HEK293 (cell line): Measurements from ENCODE around the gene AKR1B15.

Source experiments
- CTCF ChIA-PET: fragments of 350-600 bp; formaldehyde crosslinking; extraction: SDS; loops from one replicate; lab custom pipeline; 2021; ENCODE audit warnings: antibody characterized with exemption; lab: Yijun Ruan, JAX
- POLR2A ChIA-PET: fragments of 300-600 bp; formaldehyde crosslinking; extraction: SDS; loops from one replicate; lab custom pipeline; 2020; ENCODE audit warnings: antibody characterized with exemption, inconsistent platforms; lab: Yijun Ruan, JAX
- H3K27ac ChIP-seq: fragments of 200-500 bp; sonication (Bioruptor generic); 2 replicates; pipeline ENCODE4 v1.5.1; 2014; ENCODE audit warnings: low read depth, low read length, control low read depth, inconsistent platforms; ENCODE audit errors: extremely low read depth
- H3K36me3 ChIP-seq, 2 experiments: fragments of 200-500 bp in 1 of 2; sonication (Bioruptor generic) in 1 of 2; 1 replicate in 1 of 2; 2 replicates in 1 of 2; pipeline ENCODE4 v1.5.1; 2014 to 2017; ENCODE audit warnings: inconsistent platforms in 2 of 2, low read length in 2 of 2; ENCODE audit not compliant: control insufficient read depth in 2 of 2, insufficient read depth in 1 of 2
- H3K4me1 ChIP-seq: fragments of 200-500 bp; sonication (Bioruptor generic); 2 replicates; pipeline ENCODE4 v1.5.1; 2014; ENCODE audit warnings: mild to moderate bottlenecking, low read length, inconsistent platforms; ENCODE audit not compliant: control insufficient read depth, insufficient read depth
- H3K4me3 ChIP-seq: 2 replicates; pipeline ENCODE4 v1.5.1; 2011; ENCODE audit warnings: low read depth, mild to moderate bottlenecking, control low read depth, low read length, moderate library complexity
- H3K9me3 ChIP-seq: fragments of 200-500 bp; sonication (Bioruptor generic); 2 replicates; pipeline ENCODE4 v1.5.1; 2014; ENCODE audit warnings: low read depth, low read length, inconsistent platforms; ENCODE audit not compliant: control insufficient read depth, insufficient read depth
- MYNN ChIP-seq: fragments of 450-650 bp; formaldehyde crosslinking; IDR thresholded peaks from 2 replicates; pipeline ENCODE4 v1.5.1; 2016; ENCODE audit warnings: missing biosample characterization, missing genetic modification characterization, borderline replicate concordance
- MZF1 ChIP-seq: fragments of 450-650 bp; formaldehyde crosslinking; IDR thresholded peaks from 2 replicates; pipeline ENCODE4 v1.5.1; 2017; ENCODE audit warnings: missing biosample characterization, missing genetic modification characterization, borderline replicate concordance
- PRDM2 ChIP-seq: fragments of 450-650 bp; formaldehyde crosslinking; IDR thresholded peaks from 2 replicates; pipeline ENCODE4 v1.5.1; 2016; ENCODE audit warnings: missing biosample characterization, missing genetic modification characterization, borderline replicate concordance
- REST ChIP-seq: fragments of 450-650 bp; formaldehyde crosslinking; IDR thresholded peaks from 2 replicates; pipeline ENCODE4 v1.5.1; 2016; ENCODE audit warnings: missing biosample characterization, missing genetic modification characterization
- SALL2 ChIP-seq: fragments of 450-650 bp; formaldehyde crosslinking; IDR thresholded peaks from 2 replicates; pipeline ENCODE4 v1.5.0; 2017; ENCODE audit warnings: missing biosample characterization, mild to moderate bottlenecking, missing genetic modification characterization, borderline replicate concordance
- ZBTB7A ChIP-seq: fragments of 450-650 bp; formaldehyde crosslinking; IDR thresholded peaks from 2 replicates; pipeline ENCODE4 v1.5.1; 2016; ENCODE audit warnings: low read depth, missing biosample characterization, missing genetic modification characterization
- ZEB2 ChIP-seq: fragments of 450-650 bp; formaldehyde crosslinking; IDR thresholded peaks from 2 replicates; pipeline ENCODE4 v1.5.1; 2016; ENCODE audit warnings: missing biosample characterization, missing genetic modification characterization
- ZNF157 ChIP-seq: fragments of 450-650 bp; formaldehyde crosslinking; IDR thresholded peaks from 2 replicates; pipeline ENCODE4 v1.5.1; 2016; ENCODE audit warnings: missing biosample characterization, missing genetic modification characterization
- ZNF211 ChIP-seq: fragments of 450-650 bp; formaldehyde crosslinking; IDR thresholded peaks from 2 replicates; pipeline ENCODE4 v1.5.1; 2016; ENCODE audit warnings: low read depth, missing biosample characterization, missing genetic modification characterization
- ZNF335 ChIP-seq: fragments of 450-650 bp; formaldehyde crosslinking; conservative IDR thresholded peaks from 2 replicates; pipeline ENCODE4 v1.5.1; 2016; ENCODE audit warnings: missing biosample characterization, missing genetic modification characterization
- ZNF354C ChIP-seq: fragments of 450-650 bp; formaldehyde crosslinking; IDR thresholded peaks from 2 replicates; pipeline ENCODE4 v1.5.1; 2016; ENCODE audit warnings: missing biosample characterization, missing genetic modification characterization, low read depth, borderline replicate concordance
- ZNF529 ChIP-seq: fragments of 450-650 bp; formaldehyde crosslinking; IDR thresholded peaks from 2 replicates; pipeline ENCODE4 v1.5.1; 2017; ENCODE audit warnings: missing genetic modification characterization, missing biosample characterization; ENCODE audit not compliant: insufficient replicate concordance
- ZNF580 ChIP-seq: fragments of 450-650 bp; formaldehyde crosslinking; IDR thresholded peaks from 2 replicates; pipeline ENCODE4 v1.5.1; 2016; ENCODE audit warnings: missing biosample characterization, missing genetic modification characterization
- ZNF600 ChIP-seq: fragments of 450-650 bp; formaldehyde crosslinking; IDR thresholded peaks from 2 replicates; pipeline ENCODE4 v1.5.1; 2016; ENCODE audit warnings: missing biosample characterization, missing genetic modification characterization
- ZNF660 ChIP-seq: fragments of 450-650 bp; IDR thresholded peaks from 2 replicates; pipeline ENCODE4 v1.5.1; 2018; ENCODE audit warnings: missing biosample characterization, mild to moderate bottlenecking, missing genetic modification characterization
- ZNF704 ChIP-seq: fragments of 450-650 bp; formaldehyde crosslinking; IDR thresholded peaks from 2 replicates; pipeline ENCODE4 v1.5.1; 2016; ENCODE audit warnings: missing biosample characterization, missing genetic modification characterization
- ZNF777 ChIP-seq: fragments of 450-650 bp; formaldehyde crosslinking; IDR thresholded peaks from 2 replicates; pipeline ENCODE4 v1.5.1; 2017; ENCODE audit warnings: missing biosample characterization, missing genetic modification characterization, borderline replicate concordance
- ZSCAN30 ChIP-seq: fragments of 450-650 bp; IDR thresholded peaks from 2 replicates; pipeline ENCODE4 v1.5.1; 2018; ENCODE audit warnings: missing biosample characterization, mild to moderate bottlenecking, missing genetic modification characterization, moderate library complexity
- ZSCAN5A ChIP-seq: fragments of 450-650 bp; formaldehyde crosslinking; IDR thresholded peaks from 2 replicates; pipeline ENCODE4 v1.5.1; 2016; ENCODE audit warnings: missing biosample characterization, missing genetic modification characterization

AKR1B15 gene

GRCh38 chr7:134571746-134572461, 23.0 kb downstream of the AKR1B15 start:
- Histone ChIP-seq H3K9me3 (no peaks in the 10 kb centered on the region), H3K4me1 (no peaks in the 10 kb centered on the region), H3K27ac (no peak overlapping the region), H3K36me3 (no peaks in the 10 kb centered on the region), H3K4me3 (no peak overlapping the region)
- TF ChIP-seq ZNF529 (tag by site-specific recombination) = no peak
- no peak for TF ChIP-seq ZSCAN5A
- no peak for TF ChIP-seq PRDM2 (tag by site-specific recombination)
- TF ChIP-seq MYNN (tag by site-specific recombination) = no peak
- no peak for TF ChIP-seq ZSCAN30 (tag by site-specific recombination)
- no peak for TF ChIP-seq ZNF777 (tag by site-specific recombination)
- TF ChIP-seq ZBTB7A = no peak
- no peak for TF ChIP-seq ZNF354C
- no peak for TF ChIP-seq ZNF580
- TF ChIP-seq ZNF335 = no peak
- no peak for TF ChIP-seq ZNF660
- CTCF ChIA-PET = interaction anchor here (0.7 to 0.9 kb wide), 2 partner anchors 25 to 139 kb away, joined by 3 read pairs; no protein-coding TSS in a partner anchor
- POLR2A ChIA-PET = no interaction called here

- Histone ChIP-seq H3K9me3 (no peaks in the 10 kb centered on the region), H3K27ac (no peak overlapping the region), H3K36me3 (no peaks in the 10 kb centered on the region), H3K4me3 (no peak overlapping the region), H3K4me1 (no peaks in the 10 kb centered on the region)
- ChIA-PET CTCF (interaction anchor here (0.8 kb wide), 1 partner anchor 20 kb away, joined by 3 read pairs; no protein-coding TSS in a partner anchor), POLR2A (no interaction called here)
- no peak for TF ChIP-seq ZEB2 (tag by site-specific recombination)
- TF ChIP-seq ZNF157 (tag by site-specific recombination) = no peak
- TF ChIP-seq ZNF211 (tag by site-specific recombination) = no peak
Observed at GRCh38 chr7:134574322-134574721, 25.4 kb downstream of the AKR1B15 start.

GRCh38 chr7:134584290-134584689, 35.4 kb downstream of the AKR1B15 start:
- Histone ChIP-seq H3K4me3 (no peak overlapping the region), H3K4me1 (no peaks in the 10 kb centered on the region), H3K9me3 (no peaks in the 10 kb centered on the region), H3K36me3 (no peaks in the 10 kb centered on the region), H3K27ac (no peak overlapping the region)
- ChIA-PET CTCF (no interaction called here), POLR2A (no interaction called here)
- TF ChIP-seq SALL2 (tag by site-specific recombination) (no peak), REST (no peak), ZNF600 (tag by site-specific recombination) (no peak), MZF1 (tag by site-specific recombination) (no peak), ZNF704 (tag by site-specific recombination) (no peak)
